HG03095 (cell line): Measurements from ENCODE around the gene UBXN2A.

Experiments
- ATAC-seq: cut with Tn5 transposase; IDR thresholded peaks from one replicate; pipeline ENCODE4 v1.9.1; 2021; ENCODE audit warnings: moderate library complexity; ENCODE audit not compliant: unreplicated experiment

The UBXN2A gene

GRCh38 chr2:23939987-23940717 lies at the start of gene UBXN2A:
Gene UBXN2A, plus strand, starts transcription at chr2:23940463. Its CDS starts 17,852 bp downstream, at chr2:23958315.
- peak; percentile 64 for ATAC-seq

GRCh38 chr2:23900133-23900532 lies 40.1 kb upstream of the UBXN2A start:
- ATAC-seq: no peak

- no peak for ATAC-seq
Observed at GRCh38 chr2:23900541-23901322, 39.5 kb upstream of the UBXN2A start.

GRCh38 chr2:23901966-23902846 lies 38.1 kb upstream of the UBXN2A start:
- ATAC-seq: no peak

GRCh38 chr2:23903034-23903433 lies 37.2 kb upstream of the UBXN2A start:
- ATAC-seq: no peak

GRCh38 chr2:23904215-23904614 lies 36.0 kb upstream of the UBXN2A start:
- ATAC-seq: no peak

- ATAC-seq: no peak
Observed at GRCh38 chr2:23904692-23905091, 35.6 kb upstream of the UBXN2A start.

- ATAC-seq: no peak
Observed at GRCh38 chr2:23905155-23905554, 35.1 kb upstream of the UBXN2A start.

GRCh38 chr2:23912054-23912453 lies 28.2 kb upstream of the UBXN2A start:
- ATAC-seq: no peak

GRCh38 chr2:23915327-23915726 lies 24.9 kb upstream of the UBXN2A start:
- ATAC-seq: no peak

- peak; percentile 69 for ATAC-seq
Observed at GRCh38 chr2:23916727-23917405, 23.4 kb upstream of the UBXN2A start.

GRCh38 chr2:23918837-23919489 lies 21.3 kb upstream of the UBXN2A start:
- no peak for ATAC-seq

- ATAC-seq: no peak
Observed at GRCh38 chr2:23924589-23925359, 15.5 kb upstream of the UBXN2A start.

GRCh38 chr2:23925702-23926289 lies 14.5 kb upstream of the UBXN2A start:
- ATAC-seq: peak; percentile 56

GRCh38 chr2:23926290-23926749 lies 13.9 kb upstream of the UBXN2A start:
- ATAC-seq: peak; percentile 17

GRCh38 chr2:23926750-23927571 lies 13.3 kb upstream of the UBXN2A start, which contains the start of gene ATAD2B:
Gene ATAD2B, minus strand, starts transcription at chr2:23927123. Its CDS starts 353 bp downstream, at chr2:23926770.
- peak; percentile 71 for ATAC-seq

- no peak for ATAC-seq
Observed at GRCh38 chr2:23934259-23934658, 6.0 kb upstream of the UBXN2A start.
